Measurements from ENCODE around the gene KIDINS220. TPM values are rescaled to one million over a fixed set of nuclear protein-coding genes. Genes with fewer than 3 reads are reported as not detected.

The KIDINS220 gene
- 15.2 to 21.7 TPM (median 19.4 TPM) in 5 replicates for total RNA-seq (2022; extraction: Qiagen RNA extraction)

DNA sequence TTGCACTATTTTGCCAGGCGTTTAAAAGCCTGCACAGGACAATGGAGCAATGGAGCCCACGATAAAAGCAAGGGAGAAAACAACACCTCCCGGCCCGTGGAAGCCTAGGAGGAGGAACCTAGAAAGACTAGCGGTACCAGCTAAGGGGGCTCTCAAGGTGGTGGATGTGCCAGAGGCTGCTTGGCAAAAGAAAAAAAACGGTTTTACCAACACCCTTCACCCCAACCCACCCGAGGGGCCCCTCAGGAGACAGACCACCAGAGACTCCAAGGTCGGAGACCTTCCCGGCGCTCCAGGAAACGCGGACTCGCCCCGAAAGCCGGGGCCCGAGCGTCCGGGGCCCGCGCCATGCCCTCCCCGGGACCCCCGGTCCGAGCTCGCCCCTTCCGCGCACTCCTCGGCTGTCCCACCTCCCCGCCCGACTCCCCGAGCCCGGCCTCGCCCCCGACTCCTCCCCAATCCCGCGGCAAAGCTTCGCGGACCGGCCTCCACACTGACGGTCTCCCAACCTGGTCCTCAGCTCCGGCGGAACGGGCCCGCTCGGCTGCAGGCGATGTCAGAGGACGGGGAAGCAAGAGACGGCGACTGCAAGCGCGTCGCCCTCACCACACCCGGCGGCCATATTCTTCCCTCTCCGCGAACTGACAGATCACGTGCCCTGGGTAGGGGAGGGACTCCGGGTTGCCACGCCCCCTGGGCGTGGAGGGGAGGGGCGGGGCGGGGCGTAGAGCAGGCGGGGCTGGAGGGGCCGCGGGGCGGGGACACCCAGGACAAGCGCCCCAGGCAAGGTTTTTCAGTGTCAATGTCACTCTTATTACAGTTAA, at the start of gene KIDINS220:
KIDINS220 (minus strand) TSS at position 643 of the 824 bp plus-strand sequence. CDS start 10,520 bp downstream, outside the sequence.

DNA sequence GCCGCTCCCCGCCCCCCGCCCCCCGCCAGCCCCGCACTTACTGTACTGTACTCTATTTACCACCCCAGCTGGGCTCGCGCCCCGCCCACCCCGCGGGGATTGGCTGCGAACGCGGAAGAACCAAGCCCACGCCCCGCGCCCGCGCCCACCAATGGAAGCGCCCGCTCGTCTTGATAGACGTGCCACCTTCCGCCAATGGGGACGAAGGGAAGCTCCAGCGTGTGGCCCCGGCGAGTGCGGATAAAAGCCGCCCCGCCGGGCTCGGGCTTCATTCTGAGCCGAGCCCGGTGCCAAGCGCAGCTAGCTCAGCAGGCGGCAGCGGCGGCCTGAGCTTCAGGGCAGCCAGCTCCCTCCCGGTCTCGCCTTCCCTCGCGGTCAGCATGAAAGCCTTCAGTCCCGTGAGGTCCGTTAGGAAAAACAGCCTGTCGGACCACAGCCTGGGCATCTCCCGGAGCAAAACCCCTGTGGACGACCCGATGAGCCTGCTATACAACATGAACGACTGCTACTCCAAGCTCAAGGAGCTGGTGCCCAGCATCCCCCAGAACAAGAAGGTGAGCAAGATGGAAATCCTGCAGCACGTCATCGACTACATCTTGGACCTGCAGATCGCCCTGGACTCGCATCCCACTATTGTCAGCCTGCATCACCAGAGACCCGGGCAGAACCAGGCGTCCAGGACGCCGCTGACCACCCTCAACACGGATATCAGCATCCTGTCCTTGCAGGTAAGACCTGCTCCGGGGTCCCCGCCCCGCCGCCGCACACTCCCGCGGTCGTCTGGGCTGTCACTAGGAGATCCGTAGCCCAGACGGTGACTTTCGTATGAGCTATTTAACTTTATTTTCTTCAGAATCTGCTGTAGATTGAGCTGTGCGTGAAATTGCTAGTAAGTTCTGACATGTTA, 155.4 kb downstream of the KIDINS220 start, which contains the start of gene ID2:
ID2 (plus strand) TSS at position 271 of the 907 bp plus-strand sequence; CDS start at position 381, 110 bp downstream.

Other genes starting within 250 kb of the KIDINS220 start
- 70.1 to 154 TPM (median 104 TPM) in 5 replicates for gene ID2, start 155.6 kb downstream of the KIDINS220 start, total RNA-seq (2022; extraction: Qiagen RNA extraction)
- gene MBOAT2, start 166.1 kb upstream of the KIDINS220 start, total RNA-seq (2022; extraction: Qiagen RNA extraction): 25.9 to 38.6 TPM (median 31.9 TPM) in 5 replicates